GM19025 (cell line): ENCODE measurements around the gene OPCML.

Experiments
- ATAC-seq: cut with Tn5 transposase; IDR thresholded peaks from one replicate; pipeline ENCODE4 v1.9.1; 2021; ENCODE audit warnings: mild to moderate bottlenecking, low read depth, moderate library complexity; ENCODE audit not compliant: unreplicated experiment

The OPCML gene

GRCh38 chr11:133541021-133541719 lies 8.9 kb upstream of the OPCML start:
- no peak for ATAC-seq

GRCh38 chr11:133536198-133536597 lies 3.9 kb upstream of the OPCML start:
- ATAC-seq, result no peak

- ATAC-seq, result no peak
Observed at GRCh38 chr11:133533205-133533604, 904 bp upstream of the OPCML start.

- no peak for ATAC-seq
Observed at GRCh38 chr11:133531458-133531857, 843 bp downstream of the OPCML start.

- no peak for ATAC-seq
Observed at GRCh38 chr11:133530501-133530835, 1.8 kb downstream of the OPCML start.

- ATAC-seq, result no peak
Observed at GRCh38 chr11:133529807-133530500, 2.3 kb downstream of the OPCML start.

- no peak for ATAC-seq
Observed at GRCh38 chr11:133526790-133527189, 5.5 kb downstream of the OPCML start.

GRCh38 chr11:133525976-133526375 lies 6.3 kb downstream of the OPCML start:
- ATAC-seq, result no peak

GRCh38 chr11:133524488-133524887 lies 7.8 kb downstream of the OPCML start:
- ATAC-seq, result no peak

- ATAC-seq, result no peak
Observed at GRCh38 chr11:133522344-133522743, 10.0 kb downstream of the OPCML start.

GRCh38 chr11:133521502-133521901 lies 10.8 kb downstream of the OPCML start:
- no peak for ATAC-seq

GRCh38 chr11:133520707-133521106 lies 11.6 kb downstream of the OPCML start:
- no peak for ATAC-seq

GRCh38 chr11:133519560-133519959 lies 12.7 kb downstream of the OPCML start:
- no peak for ATAC-seq

GRCh38 chr11:133518702-133519264 lies 13.5 kb downstream of the OPCML start:
- no peak for ATAC-seq

GRCh38 chr11:133516845-133517244 lies 15.5 kb downstream of the OPCML start:
- ATAC-seq, result no peak

GRCh38 chr11:133515107-133515506 lies 17.2 kb downstream of the OPCML start:
- no peak for ATAC-seq

- ATAC-seq, result no peak
Observed at GRCh38 chr11:133509924-133510697, 22.2 kb downstream of the OPCML start.

GRCh38 chr11:133508468-133508867 lies 23.8 kb downstream of the OPCML start:
- ATAC-seq, result no peak

GRCh38 chr11:133507185-133507584 lies 25.1 kb downstream of the OPCML start:
- ATAC-seq, result no peak

- no peak for ATAC-seq
Observed at GRCh38 chr11:133506551-133507094, 25.7 kb downstream of the OPCML start.

- peak; percentile 77 for ATAC-seq
Observed at GRCh38 chr11:133506023-133506422, 26.3 kb downstream of the OPCML start.
